ENCODE data around the gene PLCL1.

PLCL1 gene

GRCh38 chr2:197852108-197852507 is 47.7 kb downstream of the PLCL1 start:
- ATAC-seq: peak; percentile 70
- TF ChIP-seq ARNTL (CRISPR knock-in tag; IDR thresholded peaks at IDR 0.05; ENCODE audit: borderline replicate concordance, low read depth) (no peak), ZFP30 (CRISPR knock-in tag; IDR thresholded peaks at IDR 0.05) (no peak), BACH2 (CRISPR knock-in tag; IDR thresholded peaks at IDR 0.05; ENCODE audit: borderline replicate concordance) (no peak), ZNF70 (CRISPR knock-in tag; IDR thresholded peaks at IDR 0.05) (no peak), PATZ1 (CRISPR knock-in tag; IDR thresholded peaks at IDR 0.05; ENCODE audit: borderline replicate concordance) (no peak), ZFP3 (CRISPR knock-in tag; IDR thresholded peaks at IDR 0.05) (no peak), CREB5 (CRISPR knock-in tag; IDR thresholded peaks at IDR 0.05; ENCODE audit: low read depth) (no peak), POU6F1 (CRISPR knock-in tag; IDR thresholded peaks at IDR 0.05; ENCODE audit: borderline replicate concordance, low read depth) (no peak), CSDC2 (CRISPR knock-in tag; IDR thresholded peaks at IDR 0.05) (no peak), TCF4 (CRISPR knock-in tag; IDR thresholded peaks at IDR 0.05; ENCODE audit: borderline replicate concordance) (no peak), TSHZ2 (CRISPR knock-in tag; IDR thresholded peaks at IDR 0.05) (no peak), ISL1 (CRISPR knock-in tag; IDR thresholded peaks at IDR 0.05) (no peak), SNAI2 (CRISPR knock-in tag; IDR thresholded peaks at IDR 0.05) (no peak), RARB (CRISPR knock-in tag; IDR thresholded peaks at IDR 0.05) (no peak)

- no peak for TF ChIP-seq ZNF70 (CRISPR knock-in tag; IDR thresholded peaks at IDR 0.05)
- TF ChIP-seq ESRRG (CRISPR knock-in tag; IDR thresholded peaks at IDR 0.05): no peak
- TF ChIP-seq ZNF8 (CRISPR knock-in tag; IDR thresholded peaks at IDR 0.05): no peak
- TF ChIP-seq ZFP30 (CRISPR knock-in tag; IDR thresholded peaks at IDR 0.05): no peak
- TF ChIP-seq ARNTL (CRISPR knock-in tag; IDR thresholded peaks at IDR 0.05; ENCODE audit: borderline replicate concordance, low read depth): no peak
- no peak for TF ChIP-seq ZFP3 (CRISPR knock-in tag; IDR thresholded peaks at IDR 0.05)
- no peak for TF ChIP-seq PATZ1 (CRISPR knock-in tag; IDR thresholded peaks at IDR 0.05; ENCODE audit: borderline replicate concordance)
- no peak for TF ChIP-seq CREB5 (CRISPR knock-in tag; IDR thresholded peaks at IDR 0.05; ENCODE audit: low read depth)
- TF ChIP-seq GLIS3 (CRISPR knock-in tag; IDR thresholded peaks at IDR 0.05): no peak
- TF ChIP-seq CSDC2 (CRISPR knock-in tag; IDR thresholded peaks at IDR 0.05): no peak
- TF ChIP-seq TSHZ2 (CRISPR knock-in tag; IDR thresholded peaks at IDR 0.05): no peak
- TF ChIP-seq SNAI2 (CRISPR knock-in tag; IDR thresholded peaks at IDR 0.05): no peak
- TF ChIP-seq OSR1 (CRISPR knock-in tag; IDR thresholded peaks at IDR 0.05): no peak
- no peak for TF ChIP-seq TOX (CRISPR knock-in tag; IDR thresholded peaks at IDR 0.05; ENCODE audit: borderline replicate concordance)
- no peak for ATAC-seq
These were observed 49.2 kb downstream of the PLCL1 start for GRCh38 chr2:197853549-197853948.

All from SK-N-SH treated with all-trans-retinoic acid at 6 μM for 48 hours (cell line).